GM19043 (cell line): Measurements from ENCODE around the gene GALM.
A peak's percentile ranks its signal among the peaks of the same experiment; 100 is the strongest.
"Not testable (repeated sequence)": the region's sequence is repeated elsewhere in the genome, so short reads cannot be mapped to it uniquely, and the experiment has no call there.

Experiments
- ATAC-seq: cut with Tn5 transposase; IDR thresholded peaks from one replicate; pipeline ENCODE4 v1.9.1; 2021; ENCODE audit warnings: low read depth; ENCODE audit not compliant: unreplicated experiment

The GALM gene

GRCh38 chr2:38737000-38737698 is 71.2 kb downstream of the GALM start:
- not testable (repeated sequence) for ATAC-seq

- ATAC-seq: no peak
These were observed 72.0 kb downstream of the GALM start for GRCh38 chr2:38737925-38738324.

GRCh38 chr2:38739524-38739923 is 73.6 kb downstream of the GALM start:
- ATAC-seq: no peak

- ATAC-seq: no peak
These were observed 75.2 kb downstream of the GALM start for GRCh38 chr2:38740851-38741731.

- no peak for ATAC-seq
These were observed 77.1 kb downstream of the GALM start for GRCh38 chr2:38742797-38743559.

GRCh38 chr2:38743672-38744398 is 77.9 kb downstream of the GALM start:
- no peak for ATAC-seq

- no peak for ATAC-seq
These were observed 78.5 kb downstream of the GALM start for GRCh38 chr2:38744399-38744780.

GRCh38 chr2:38745267-38745666 is 79.4 kb downstream of the GALM start:
- no peak for ATAC-seq

- ATAC-seq: no peak
These were observed 81.1 kb downstream of the GALM start for GRCh38 chr2:38747007-38747424.

GRCh38 chr2:38747819-38748218 is 81.9 kb downstream of the GALM start:
- ATAC-seq: no peak

- ATAC-seq: no peak
These were observed 82.5 kb downstream of the GALM start for GRCh38 chr2:38748391-38748790.

GRCh38 chr2:38748943-38749804 is 83.3 kb downstream of the GALM start:
- no peak for ATAC-seq

GRCh38 chr2:38750011-38750890 is 84.3 kb downstream of the GALM start:
- no peak for ATAC-seq

- ATAC-seq: peak; percentile 76
These were observed 85.1 kb downstream of the GALM start, which contains the start of gene SRSF7 for GRCh38 chr2:38750891-38751595. Gene SRSF7 (minus strand): TSS chr2:38751361. CDS start chr2:38751256, 105 bp downstream.

- peak; percentile 22 for ATAC-seq
These were observed 85.9 kb downstream of the GALM start for GRCh38 chr2:38751596-38752410.

- ATAC-seq: no peak
These were observed 88.1 kb downstream of the GALM start for GRCh38 chr2:38754049-38754448.

GRCh38 chr2:38754506-38754905 is 88.6 kb downstream of the GALM start:
- no peak for ATAC-seq
